Measurements from ENCODE around the gene TXNDC16. TPM values are rescaled to one million over a fixed set of nuclear protein-coding genes. Genes with fewer than 3 reads are reported as not detected.

The TXNDC16 gene
- total RNA-seq, 1 experiment from 2014 or later, result 13.2 TPM

- no peak overlapping the region for H3K4me2 ChIP-seq (ENCODE audit: insufficient read depth, insufficient read length, low read length)
These were observed 5.3 kb downstream of the TXNDC16 start for GRCh38 chr14:52547027-52547426.

More at GRCh38 chr14:52547027-52547426, 5.3 kb downstream of the TXNDC16 start:
- Histone ChIP-seq H3K4me1 (ENCODE audit: insufficient read depth, low read length) (0 out of 2 replicates have a peak, but pooled peaks cover 3% of the 10 kb centered on the region), H2BK5ac (ENCODE audit: insufficient read length, low read length) (no peak overlapping the region), H3K14ac (ENCODE audit: insufficient read depth, low read length) (no peak overlapping the region), H3K56ac (ENCODE audit: insufficient read length, low read depth, low read length) (no peak overlapping the region), H3K27me3 (ENCODE audit: insufficient read depth, low read length) (no peaks in the 10 kb centered on the region), H2BK15ac (ENCODE audit: low read depth, low read length) (no peak overlapping the region), H2BK20ac (ENCODE audit: low read depth, low read length, poor library complexity, severe bottlenecking) (no peak overlapping the region), H3K27ac (ENCODE audit: insufficient read length, low read depth, low read length) (no peak overlapping the region), H4K5ac (ENCODE audit: insufficient read length, low read depth, low read length) (no peak overlapping the region), H3K79me1 (ENCODE audit: insufficient read depth, low read depth, low read length, poor library complexity, severe bottlenecking) (no peaks in the 10 kb centered on the region), H3K9ac (ENCODE audit: extremely low read depth, insufficient read length, low read length) (no peak overlapping the region), H3T11ph (ENCODE audit: low read length) (no peak overlapping the region), H3K23me2 (ENCODE audit: insufficient read length, low read depth, low read length, poor library complexity, severe bottlenecking) (no peaks in the 10 kb centered on the region), H2AK5ac (ENCODE audit: insufficient read length, low read length) (no peak overlapping the region), H3K18ac (ENCODE audit: insufficient read length, low read depth, low read length) (no peak overlapping the region), H2AFZ (ENCODE audit: low read length) (no peak overlapping the region), H3K23ac (ENCODE audit: insufficient read length, low read depth, low read length) (no peak overlapping the region), H2BK12ac (ENCODE audit: insufficient read length, low read depth, low read length) (no peak overlapping the region), H2BK120ac (ENCODE audit: low read depth, low read length, poor library complexity, severe bottlenecking) (no peak overlapping the region), H4K91ac (ENCODE audit: insufficient read length, low read depth, low read length) (no peak overlapping the region), H3K9me3 (ENCODE audit: control insufficient read depth, low read depth, low read length) (no peaks in the 10 kb centered on the region), H4K8ac (replicated peaks; ENCODE audit: insufficient read length, low read depth, low read length) (no peak overlapping the region), H4K20me1 (ENCODE audit: control insufficient read depth, insufficient read depth, insufficient read length) (no peaks in the 10 kb centered on the region), H3K79me2 (ENCODE audit: insufficient read depth, low read length) (no peaks in the 10 kb centered on the region; the same call in 1 of the 2 replicates), H3K4ac (ENCODE audit: low read depth, low read length) (no peak overlapping the region)
- no peaks in the 10 kb centered on the region for H3K27me3 Mint-ChIP-seq (ENCODE audit: low read depth)
- TF ChIP-seq CTCF (conservative IDR thresholded peaks at IDR 0.05), result no peak
- peaks cover 0 to 4% (median 2%) of the 10 kb centered on the region in 3 experiments; a peak in 1 of 7 replicates for H3K36me3 Mint-ChIP-seq (ENCODE audit: insufficient read depth in 1 of 3, low read depth in 3 of 3)
- no CpG with 5 or more reads among the region's 2 CpGs for WGBS (ENCODE audit: extremely low coverage, insufficient read length, low lambda C conversion rate)
- peaks cover 24 to 26% of the 10 kb centered on the region in 2 experiments for H3K4me1 Mint-ChIP-seq
- no peak for DNase-seq
- H3K9me3 Mint-ChIP-seq, result no peaks in the 10 kb centered on the region
- H3K4me3 Mint-ChIP-seq, result no peak overlapping the region
- H3K27ac Mint-ChIP-seq, result no peak overlapping the region

Measured in H9 (cell line).